IPS-18a (cell line): Measurements from ENCODE around the gene SORBS2.

Source experiments
- H3K27ac ChIP-seq: one replicate; pipeline ENCODE4 v1.5.1; 2013; ENCODE audit warnings: low read length
- H3K27me3 ChIP-seq: one replicate; pipeline ENCODE4 v1.6.1; 2013; ENCODE audit warnings: mild to moderate bottlenecking, low read length; ENCODE audit not compliant: control insufficient read depth, insufficient read depth
- H3K36me3 ChIP-seq: one replicate; pipeline ENCODE4 v1.6.1; 2013; ENCODE audit warnings: low read depth, low read length; ENCODE audit not compliant: control insufficient read depth
- H3K4me1 ChIP-seq: one replicate; pipeline ENCODE4 v1.6.1; 2013; ENCODE audit warnings: low read depth, low read length; ENCODE audit not compliant: control insufficient read depth
- H3K4me3 ChIP-seq: one replicate; pipeline ENCODE4 v1.5.1; 2013; ENCODE audit warnings: low read length
- H3K9ac ChIP-seq: one replicate; pipeline ENCODE4 v1.6.1; 2013; ENCODE audit warnings: mild to moderate bottlenecking, low read length, moderate library complexity
- H3K9me3 ChIP-seq: one replicate; pipeline ENCODE4 v1.6.1; 2013; ENCODE audit warnings: low read depth, low read length; ENCODE audit not compliant: control insufficient read depth

The SORBS2 gene

GRCh38 chr4:185700048-185700447 lies 111.9 kb downstream of the SORBS2 start:
- peaks cover 6% of the 10 kb centered on the region for H3K4me1 ChIP-seq
- H3K27me3 ChIP-seq: no peaks in the 10 kb centered on the region
- no peak overlapping the region for H3K4me3 ChIP-seq
- no peaks in the 10 kb centered on the region for H3K9me3 ChIP-seq
- H3K36me3 ChIP-seq: no peaks in the 10 kb centered on the region
- no peak overlapping the region for H3K27ac ChIP-seq
- H3K9ac ChIP-seq: no peak overlapping the region

GRCh38 chr4:185697488-185697887 lies 114.5 kb downstream of the SORBS2 start:
- Histone ChIP-seq H3K9me3 (no peaks in the 10 kb centered on the region), H3K27ac (no peak overlapping the region), H3K27me3 (no peaks in the 10 kb centered on the region), H3K36me3 (no peaks in the 10 kb centered on the region), H3K4me3 (no peak overlapping the region), H3K4me1 (peaks cover 14% of the 10 kb centered on the region), H3K9ac (no peak overlapping the region)

GRCh38 chr4:185695743-185696142 lies 116.3 kb downstream of the SORBS2 start:
- no peak overlapping the region for H3K27ac ChIP-seq
- H3K9ac ChIP-seq: no peak overlapping the region
- no peaks in the 10 kb centered on the region for H3K36me3 ChIP-seq
- H3K4me3 ChIP-seq: no peak overlapping the region
- H3K9me3 ChIP-seq: no peaks in the 10 kb centered on the region
- no peaks in the 10 kb centered on the region for H3K27me3 ChIP-seq
- peaks cover 9% of the 10 kb centered on the region for H3K4me1 ChIP-seq

GRCh38 chr4:185693548-185694215 lies 118.3 kb downstream of the SORBS2 start:
- Histone ChIP-seq H3K36me3 (no peaks in the 10 kb centered on the region), H3K9me3 (no peaks in the 10 kb centered on the region), H3K27me3 (no peaks in the 10 kb centered on the region), H3K4me3 (no peak overlapping the region), H3K9ac (no peak overlapping the region), H3K27ac (no peak overlapping the region), H3K4me1 (peaks cover 9% of the 10 kb centered on the region)

- Histone ChIP-seq H3K27me3 (no peaks in the 10 kb centered on the region), H3K27ac (no peak overlapping the region), H3K9me3 (no peaks in the 10 kb centered on the region), H3K36me3 (no peaks in the 10 kb centered on the region), H3K9ac (no peak overlapping the region), H3K4me1 (peaks cover 9% of the 10 kb centered on the region), H3K4me3 (no peak overlapping the region)
Observed at GRCh38 chr4:185689407-185689806, 122.6 kb downstream of the SORBS2 start.

- H3K27me3 ChIP-seq: no peaks in the 10 kb centered on the region
- no peaks in the 10 kb centered on the region for H3K9me3 ChIP-seq
- no peak overlapping the region for H3K4me3 ChIP-seq
- no peaks in the 10 kb centered on the region for H3K36me3 ChIP-seq
- H3K4me1 ChIP-seq: no peaks in the 10 kb centered on the region
- no peak overlapping the region for H3K9ac ChIP-seq
- no peak overlapping the region for H3K27ac ChIP-seq
Observed at GRCh38 chr4:185685804-185686203, 126.2 kb downstream of the SORBS2 start.

- H3K27me3 ChIP-seq: no peaks in the 10 kb centered on the region
- no peaks in the 10 kb centered on the region for H3K4me1 ChIP-seq
- H3K9me3 ChIP-seq: no peaks in the 10 kb centered on the region
- no peak overlapping the region for H3K4me3 ChIP-seq
- no peaks in the 10 kb centered on the region for H3K36me3 ChIP-seq
- no peak overlapping the region for H3K27ac ChIP-seq
- H3K9ac ChIP-seq: no peak overlapping the region
Observed at GRCh38 chr4:185683896-185684295, 128.1 kb downstream of the SORBS2 start.

- Histone ChIP-seq H3K4me1 (no peaks in the 10 kb centered on the region), H3K36me3 (no peaks in the 10 kb centered on the region), H3K27me3 (no peaks in the 10 kb centered on the region), H3K9me3 (no peaks in the 10 kb centered on the region), H3K27ac (no peak overlapping the region), H3K9ac (no peak overlapping the region), H3K4me3 (no peak overlapping the region)
Observed at GRCh38 chr4:185683222-185683621, 128.8 kb downstream of the SORBS2 start.

GRCh38 chr4:185682236-185682635 lies 129.8 kb downstream of the SORBS2 start:
- no peaks in the 10 kb centered on the region for H3K27me3 ChIP-seq
- H3K9ac ChIP-seq: no peak overlapping the region
- no peak overlapping the region for H3K27ac ChIP-seq
- H3K9me3 ChIP-seq: no peaks in the 10 kb centered on the region
- H3K4me1 ChIP-seq: no peaks in the 10 kb centered on the region
- H3K4me3 ChIP-seq: no peak overlapping the region
- no peaks in the 10 kb centered on the region for H3K36me3 ChIP-seq

GRCh38 chr4:185681604-185682003 lies 130.4 kb downstream of the SORBS2 start:
- no peaks in the 10 kb centered on the region for H3K4me1 ChIP-seq
- H3K27ac ChIP-seq: no peak overlapping the region
- no peak overlapping the region for H3K4me3 ChIP-seq
- no peak overlapping the region for H3K9ac ChIP-seq
- H3K27me3 ChIP-seq: no peaks in the 10 kb centered on the region
- no peaks in the 10 kb centered on the region for H3K9me3 ChIP-seq
- H3K36me3 ChIP-seq: no peaks in the 10 kb centered on the region

- Histone ChIP-seq H3K9ac (no peak overlapping the region), H3K4me1 (no peaks in the 10 kb centered on the region), H3K36me3 (no peaks in the 10 kb centered on the region), H3K4me3 (no peak overlapping the region), H3K27ac (no peak overlapping the region), H3K9me3 (no peaks in the 10 kb centered on the region), H3K27me3 (no peaks in the 10 kb centered on the region)
Observed at GRCh38 chr4:185680617-185681016, 131.4 kb downstream of the SORBS2 start.

- Histone ChIP-seq H3K9me3 (no peaks in the 10 kb centered on the region), H3K36me3 (no peaks in the 10 kb centered on the region), H3K27ac (no peak overlapping the region), H3K27me3 (no peaks in the 10 kb centered on the region), H3K9ac (no peak overlapping the region), H3K4me3 (no peak overlapping the region), H3K4me1 (no peaks in the 10 kb centered on the region)
Observed at GRCh38 chr4:185679523-185679922, 132.5 kb downstream of the SORBS2 start.
